T-cell (primary cell): Measurements from ENCODE around the gene NDUFA9. TPM values are rescaled to one million over a fixed set of nuclear protein-coding genes. Genes with fewer than 3 reads are reported as not detected.

Experiments
- ATAC-seq, 4 experiments: fragments of 200-7000 bp in 3 of 4; fragments of 150-1000 bp in 1 of 4; cut with Tn5 transposase; replicated peaks in 1 of 4; 1 replicate in 3 of 4; 2 replicates in 1 of 4; pipeline ENCODE4 v1.10.0; 2021; ENCODE audit warnings: moderate library complexity in 3 of 4, mild to moderate bottlenecking in 2 of 4, moderate number of reproducible peaks in 1 of 4
- CTCF ChIA-PET, 2 donors: fragments of 300-600 bp; sonication (Branson Sonifier 250); formaldehyde crosslinking; loops; one replicate each; lab custom pipeline; 2022; ENCODE audit warnings: antibody characterized with exemption in 2 of 2; lab: Charles Lee
- POLR2A ChIA-PET, 2 donors: fragments of 300-600 bp; sonication (Branson Sonifier 250); formaldehyde crosslinking; loops; one replicate each; lab custom pipeline; 2022; ENCODE audit warnings: antibody characterized with exemption in 2 of 2; lab: Charles Lee
- DNase-seq, 35 experiments: peaks; one replicate each; pipeline versions ENCODE4 v3.0.0 to v3.0.0-alpha.2; 2013 to 2023
- H3K27ac ChIP-seq: one replicate; pipeline ENCODE4 v1.5.1; 2013; ENCODE audit warnings: low read length
- H3K27me3 ChIP-seq, 2 experiments: replicated peaks in 1 of 2; 1 replicate in 1 of 2; 2 replicates in 1 of 2; pipeline versions ENCODE4 v1.6.1 to v1.7.0; 2013; ENCODE audit warnings: low read length in 1 of 2, mixed read lengths in 1 of 2; ENCODE audit not compliant: control insufficient read depth in 2 of 2, insufficient read depth in 2 of 2; ENCODE audit errors: extremely low read depth in 1 of 2
- H3K36me3 ChIP-seq, 2 donors: 1 replicate in 1 of 2; 2 replicates in 1 of 2; pipeline versions ENCODE4 v1.6.1 to v1.7.0; 2013; ENCODE audit warnings: low read length in 1 of 2; ENCODE audit not compliant: control insufficient read depth in 2 of 2, insufficient read depth in 1 of 2; ENCODE audit errors: extremely low read depth in 1 of 2
- H3K4me1 ChIP-seq, 2 experiments: 1 replicate in 1 of 2; 2 replicates in 1 of 2; pipeline versions ENCODE4 v1.6.1 to v1.7.0; 2013; ENCODE audit warnings: low read length in 2 of 2, mixed read lengths in 1 of 2; ENCODE audit not compliant: insufficient read depth in 2 of 2, control insufficient read depth in 1 of 2; ENCODE audit errors: extremely low read depth in 1 of 2
- H3K4me3 ChIP-seq, 2 donors: 1 replicate in 1 of 2; 2 replicates in 1 of 2; pipeline versions ENCODE4 v1.5.1 to v1.7.0; 2013; ENCODE audit warnings: mild to moderate bottlenecking in 2 of 2, low read length in 1 of 2, moderate library complexity in 1 of 2; ENCODE audit not compliant: control insufficient read depth in 1 of 2; ENCODE audit errors: extremely low read depth in 1 of 2
- H3K9me3 ChIP-seq: 2 replicates; pipeline ENCODE4 v1.7.0; 2013
- H3K27ac Mint-ChIP-seq, 2 donors: one replicate each; pipeline ENCODE4 v1.8.0; 2020 to 2021; ENCODE audit warnings: mild to moderate bottlenecking in 2 of 2, mixed read lengths in 2 of 2
- H3K27me3 Mint-ChIP-seq, 2 donors: one replicate each; pipeline ENCODE4 v1.8.0; 2021 to 2022; ENCODE audit warnings: mixed read lengths in 2 of 2
- H3K36me3 Mint-ChIP-seq: one replicate; pipeline ENCODE4 v1.8.0; 2021; ENCODE audit warnings: mixed read lengths
- H3K4me1 Mint-ChIP-seq, 3 donors: one replicate each; pipeline ENCODE4 v1.8.0; 2020 to 2022; ENCODE audit warnings: mixed read lengths in 3 of 3, mild to moderate bottlenecking in 1 of 3
- H3K4me3 Mint-ChIP-seq, 3 donors: one replicate each; pipeline ENCODE4 v1.8.0; 2020 to 2022; ENCODE audit warnings: mild to moderate bottlenecking in 3 of 3, mixed read lengths in 3 of 3, moderate library complexity in 3 of 3
- H3K9me3 Mint-ChIP-seq, 3 donors: one replicate each; pipeline ENCODE4 v1.8.0; 2020 to 2022; ENCODE audit warnings: mixed read lengths in 3 of 3
- WGBS: methylation state at CpG from one replicate; pipeline ENCODE4 v1.1.5; 2013; ENCODE audit warnings: missing lambda C conversion rate; ENCODE audit not compliant: insufficient coverage; 5-methylcytosine and 5-hydroxymethylcytosine counted together
- total RNA-seq, 35 experiments: library from RNA in 6 of 35; stranded (reverse) in 6 of 35; fragments of 120-200 nt in 1 of 35; gene quantifications; one replicate each; pipeline versions ENCODE4 v1.2.1 to v1.2.4 and lab custom pipeline; 2013 to 2026

Gene NDUFA9
- total RNA-seq (10 to 100 TPM; 59.7 to 74.7 (median 72.9) TPM), total RNA-seq (lab: John Stamatoyannopoulos, UW) (11.5 to 28.5 (median 18.2) reads per million in 29 experiments)
- total RNA-seq (2013): 95.1 TPM

GRCh38 chr12:4648501-4649357 lies at the start of gene NDUFA9, which contains the start of gene AKAP3:
Gene NDUFA9, plus strand, starts transcription at chr12:4649114. Its CDS starts 13 bp downstream, at chr12:4649127.
Gene AKAP3, minus strand, starts transcription at chr12:4649051. Its CDS starts 10,855 bp downstream, at chr12:4638196.
- peak; percentile 56 to 87 (median 73) for DNase-seq
- H3K27me3 ChIP-seq: no peaks in the 10 kb centered on the region
- Mint-ChIP-seq H3K4me1 (peaks cover 45 to 58% (median 57%) of the 10 kb centered on the region in 3 donors), H3K4me3 (peak within 1 kb of the TSS; percentile 90 to 99 (median 98)), H3K27me3 (no peaks in the 10 kb centered on the region), H3K27ac (peak within 1 kb of the TSS; percentile 93), H3K9me3 (no peaks in the 10 kb centered on the region), H3K36me3 (peaks cover 2% of the 10 kb centered on the region)
- CTCF ChIA-PET: interaction anchor here (0.5 to 1.0 kb wide), 8 partner anchors 10 to 1765 kb away, joined by 3 to 9 read pairs (median 3); no protein-coding TSS in a partner anchor
- H3K4me1 ChIP-seq: peaks cover 9 to 15% of the 10 kb centered on the region in 2 experiments
- ATAC-seq: peak; percentile 93 to 97 (median 96)
- H3K27ac ChIP-seq: peak within 1 kb of the TSS; percentile 57
- under 1% methylated on average over 33 of the region's 39 CpGs for WGBS
- H3K9me3 ChIP-seq: no peaks in the 10 kb centered on the region
- POLR2A ChIA-PET: interaction anchor here (0.6 to 1.0 kb wide), 5 partner anchors 8 to 1773 kb away, joined by 3 to 4 read pairs (median 3); no protein-coding TSS in a partner anchor
- H3K36me3 ChIP-seq: no peaks in the 10 kb centered on the region
- H3K4me3 ChIP-seq: peak within 1 kb of the TSS; percentile 86 to 93

GRCh38 chr12:4603421-4603820 lies 45.5 kb upstream of the NDUFA9 start:
- no peaks in the 10 kb centered on the region for H3K36me3 ChIP-seq
- peaks cover 0 to 2% of the 10 kb centered on the region in 2 experiments for H3K4me1 ChIP-seq
- CTCF ChIA-PET: interaction anchor here in 1 of 2 donors (0.8 kb wide), 1 partner anchor 9 kb away, joined by 3 read pairs; no protein-coding TSS in a partner anchor
- no peak for DNase-seq
- ATAC-seq: no peak
- H3K9me3 ChIP-seq: no peaks in the 10 kb centered on the region
- peaks cover 5% of the 10 kb centered on the region for H3K36me3 Mint-ChIP-seq
- H3K4me1 Mint-ChIP-seq: peaks cover 14 to 32% (median 30%) of the 10 kb centered on the region in 3 donors
- POLR2A ChIA-PET: no interaction called here
- peaks cover 3 to 8% of the 10 kb centered on the region in 2 donors for H3K27me3 Mint-ChIP-seq
- H3K27ac ChIP-seq: no peak overlapping the region
- H3K27me3 ChIP-seq: no peaks in the 10 kb centered on the region
- 68% methylated on average over 6 of the region's 7 CpGs for WGBS
- no peaks in the 10 kb centered on the region for H3K9me3 Mint-ChIP-seq
- no peak overlapping the region for H3K4me3 ChIP-seq
- no peak overlapping the region for H3K4me3 Mint-ChIP-seq
- no peak overlapping the region for H3K27ac Mint-ChIP-seq

GRCh38 chr12:4603946-4604345 lies 45.0 kb upstream of the NDUFA9 start:
- no CpG with 5 or more reads among the region's 1 CpG for WGBS
- H3K9me3 Mint-ChIP-seq: no peaks in the 10 kb centered on the region
- ChIA-PET CTCF (interaction anchor here (0.8 to 2.1 kb wide), 4 partner anchors 8 to 245 kb away, joined by 3 to 9 read pairs (median 4); partner anchors contain the start of genes AKAP3 (in 1 of the 2) and NDUFA9 (in 1 of the 2)), POLR2A (no interaction called here)
- ATAC-seq: no peak
- H3K36me3 Mint-ChIP-seq: peaks cover 8% of the 10 kb centered on the region
- Histone ChIP-seq H3K27me3 (no peaks in the 10 kb centered on the region), H3K4me1 (peaks cover 0 to 2% of the 10 kb centered on the region in 2 experiments), H3K4me3 (no peak overlapping the region), H3K36me3 (no peaks in the 10 kb centered on the region), H3K27ac (no peak overlapping the region), H3K9me3 (no peaks in the 10 kb centered on the region)
- no peak overlapping the region for H3K4me3 Mint-ChIP-seq
- DNase-seq: no peak
- no peak overlapping the region for H3K27ac Mint-ChIP-seq
- peaks cover 19 to 35% (median 31%) of the 10 kb centered on the region in 3 donors for H3K4me1 Mint-ChIP-seq
- peaks cover 3 to 8% of the 10 kb centered on the region in 2 donors for H3K27me3 Mint-ChIP-seq

GRCh38 chr12:4604684-4605193 lies 44.2 kb upstream of the NDUFA9 start:
- Mint-ChIP-seq H3K27me3 (peaks cover 3 to 8% of the 10 kb centered on the region in 2 donors), H3K27ac (peak overlapping the region; percentile 89 to 96), H3K36me3 (peaks cover 13% of the 10 kb centered on the region), H3K4me3 (peak overlapping the region; percentile 95 to 99 (median 95)), H3K9me3 (no peaks in the 10 kb centered on the region), H3K4me1 (peaks cover 24 to 39% (median 31%) of the 10 kb centered on the region in 3 donors)
- H3K27ac ChIP-seq: peak overlapping the region; percentile 15
- peak; percentile 95 to 97 (median 96) for ATAC-seq
- H3K36me3 ChIP-seq: peaks cover 0 to under 1% of the 10 kb centered on the region in 2 donors
- ChIA-PET CTCF (interaction anchor here (1.2 to 2.1 kb wide), 3 partner anchors 39 to 244 kb away, joined by 3 to 9 read pairs (median 4); partner anchors contain the start of genes AKAP3 (in 1 of the 2) and NDUFA9 (in 1 of the 2)), POLR2A (interaction anchor here in 1 of 2 donors (0.7 kb wide), 1 partner anchor 823 kb away, joined by 7 read pairs; no protein-coding TSS in a partner anchor)
- no peaks in the 10 kb centered on the region for H3K9me3 ChIP-seq
- H3K4me1 ChIP-seq: peaks cover 0 to 2% of the 10 kb centered on the region in 2 experiments
- WGBS: 0% methylated on average over 15 of the region's 25 CpGs
- DNase-seq: peak; percentile 52 to 85 (median 69)
- H3K27me3 ChIP-seq: no peaks in the 10 kb centered on the region
- H3K4me3 ChIP-seq: peak overlapping the region; percentile 85 to 98

DNA sequence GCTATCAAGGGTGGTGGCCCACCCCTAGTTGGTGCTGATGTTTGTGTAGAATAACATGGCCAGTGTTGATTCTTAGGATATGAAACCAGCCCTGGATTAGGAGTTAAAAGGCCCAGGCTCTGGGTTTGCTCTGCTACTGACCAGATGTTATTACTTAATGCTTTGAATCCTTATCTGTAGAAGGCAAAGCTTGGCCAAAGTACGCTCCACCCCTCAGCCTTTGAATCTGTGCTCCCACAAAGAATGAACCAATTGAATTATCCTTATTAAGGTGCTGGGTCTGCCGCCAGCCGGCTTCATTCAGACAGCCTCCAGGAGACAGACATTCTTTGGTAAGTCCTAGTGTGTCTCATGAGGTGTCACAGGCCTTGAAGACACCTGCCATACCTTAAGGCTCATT lies 41.9 kb upstream of the NDUFA9 start:
- H3K4me1 Mint-ChIP-seq: peaks cover 25 to 39% (median 31%) of the 10 kb centered on the region in 3 donors
- Histone ChIP-seq H3K4me3 (no peak overlapping the region), H3K27me3 (no peaks in the 10 kb centered on the region), H3K4me1 (peaks cover 0 to 2% of the 10 kb centered on the region in 2 experiments), H3K9me3 (no peaks in the 10 kb centered on the region), H3K27ac (no peak overlapping the region), H3K36me3 (peaks cover 0 to 13% of the 10 kb centered on the region in 2 donors)
- peaks cover 30% of the 10 kb centered on the region for H3K36me3 Mint-ChIP-seq
- ChIA-PET CTCF (no interaction called here), POLR2A (no interaction called here)
- H3K4me3 Mint-ChIP-seq: peak overlapping the region in 1 of 3 donors; percentile 21
- H3K27me3 Mint-ChIP-seq: peaks cover 3 to 8% of the 10 kb centered on the region in 2 donors
- no peak overlapping the region for H3K27ac Mint-ChIP-seq
- DNase-seq: no peak
- no peak for ATAC-seq
- WGBS: no CpG with 5 or more reads among the region's 3 CpGs
- no peaks in the 10 kb centered on the region for H3K9me3 Mint-ChIP-seq

GRCh38 chr12:4609071-4609470 lies 39.8 kb upstream of the NDUFA9 start:
- H3K4me1 ChIP-seq: peaks cover 0 to 2% of the 10 kb centered on the region in 2 experiments
- CTCF ChIA-PET: no interaction called here
- no peak overlapping the region for H3K4me3 Mint-ChIP-seq
- H3K27ac Mint-ChIP-seq: peak overlapping the region in 1 of 2 donors; percentile 1
- DNase-seq: no peak
- H3K36me3 ChIP-seq: peaks cover 5 to 30% of the 10 kb centered on the region in 2 donors
- POLR2A ChIA-PET: no interaction called here
- H3K27ac ChIP-seq: no peak overlapping the region
- no peaks in the 10 kb centered on the region for H3K27me3 Mint-ChIP-seq
- no peak for ATAC-seq
- H3K9me3 Mint-ChIP-seq: no peaks in the 10 kb centered on the region
- H3K36me3 Mint-ChIP-seq: peaks cover 46% of the 10 kb centered on the region
- no peaks in the 10 kb centered on the region for H3K9me3 ChIP-seq
- no peak overlapping the region for H3K4me3 ChIP-seq
- peaks cover 25 to 39% (median 31%) of the 10 kb centered on the region in 3 donors for H3K4me1 Mint-ChIP-seq
- WGBS: no CpG with 5 or more reads among the region's 9 CpGs
- no peaks in the 10 kb centered on the region for H3K27me3 ChIP-seq
